Measurements from ENCODE around the gene COQ4.

The COQ4 gene

DNA sequence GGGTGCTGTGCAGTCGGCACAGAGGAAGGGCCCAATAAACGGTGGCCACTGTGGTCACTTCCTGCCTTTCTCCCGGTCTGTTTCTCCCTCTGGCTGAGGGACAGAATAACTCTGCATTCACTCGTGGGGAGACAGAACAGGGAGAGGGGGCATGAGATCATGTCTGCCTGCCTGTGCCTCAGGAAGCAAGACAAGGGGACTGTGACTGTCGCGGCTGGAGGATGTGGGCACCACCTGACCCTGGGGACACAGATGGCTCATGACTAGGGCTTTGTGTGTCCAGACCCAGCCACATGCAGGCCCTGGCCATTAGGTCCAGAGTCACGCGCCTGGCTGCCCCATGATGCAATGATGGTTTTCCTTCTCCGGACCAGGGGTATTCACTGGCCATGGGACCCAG, 6.2 kb upstream of the COQ4 start:
- Histone ChIP-seq H4K20me1 (ENCODE audit: insufficient read depth, low read length) (no peaks in the 10 kb centered on the region), H3K4me1 (ENCODE audit: insufficient read depth, low read length) (peaks cover 6% of the 10 kb centered on the region), H2AFZ (ENCODE audit: low read depth, low read length) (no peak overlapping the region), H3K27me3 (ENCODE audit: insufficient read depth, low read length, poor library complexity) (no peaks in the 10 kb centered on the region), H3K27ac (ENCODE audit: low read length) (no peak overlapping the region), H3K4me2 (ENCODE audit: insufficient read depth, low read length) (no peak overlapping the region), H3K9me3 (ENCODE audit: insufficient read depth, low read length, severe bottlenecking) (no peaks in the 10 kb centered on the region), H3K79me2 (ENCODE audit: insufficient read depth, low read length) (peaks cover 6% of the 10 kb centered on the region), H3K9ac (ENCODE audit: low read depth, low read length) (no peak overlapping the region), H3K4me3 (ENCODE audit: low read depth in 1 of 2, low read length in 2 of 2) (no peak overlapping the region), H3K36me3 (ENCODE audit: insufficient read depth, low read length) (peaks cover 39% of the 10 kb centered on the region)
- ATAC-seq (ENCODE audit: insufficient read depth, low read depth) (no peak), DNase-seq (no peak)
- TF ChIP-seq, protein P1, sequence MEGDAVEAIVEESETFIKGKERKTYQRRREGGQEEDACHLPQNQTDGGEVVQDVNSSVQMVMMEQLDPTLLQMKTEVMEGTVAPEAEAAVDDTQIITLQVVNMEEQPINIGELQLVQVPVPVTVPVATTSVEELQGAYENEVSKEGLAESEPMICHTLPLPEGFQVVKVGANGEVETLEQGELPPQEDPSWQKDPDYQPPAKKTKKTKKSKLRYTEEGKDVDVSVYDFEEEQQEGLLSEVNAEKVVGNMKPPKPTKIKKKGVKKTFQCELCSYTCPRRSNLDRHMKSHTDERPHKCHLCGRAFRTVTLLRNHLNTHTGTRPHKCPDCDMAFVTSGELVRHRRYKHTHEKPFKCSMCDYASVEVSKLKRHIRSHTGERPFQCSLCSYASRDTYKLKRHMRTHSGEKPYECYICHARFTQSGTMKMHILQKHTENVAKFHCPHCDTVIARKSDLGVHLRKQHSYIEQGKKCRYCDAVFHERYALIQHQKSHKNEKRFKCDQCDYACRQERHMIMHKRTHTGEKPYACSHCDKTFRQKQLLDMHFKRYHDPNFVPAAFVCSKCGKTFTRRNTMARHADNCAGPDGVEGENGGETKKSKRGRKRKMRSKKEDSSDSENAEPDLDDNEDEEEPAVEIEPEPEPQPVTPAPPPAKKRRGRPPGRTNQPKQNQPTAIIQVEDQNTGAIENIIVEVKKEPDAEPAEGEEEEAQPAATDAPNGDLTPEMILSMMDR (IDR thresholded peaks at IDR 0.05; ENCODE audit: borderline replicate concordance, extremely low read depth, low read length, poor library complexity, severe bottlenecking) = no peak
- no peak for TF ChIP-seq EZH2 (IDR thresholded peaks at IDR 0.05; ENCODE audit: borderline replicate concordance, low read depth, low read length, severe bottlenecking)

DNA sequence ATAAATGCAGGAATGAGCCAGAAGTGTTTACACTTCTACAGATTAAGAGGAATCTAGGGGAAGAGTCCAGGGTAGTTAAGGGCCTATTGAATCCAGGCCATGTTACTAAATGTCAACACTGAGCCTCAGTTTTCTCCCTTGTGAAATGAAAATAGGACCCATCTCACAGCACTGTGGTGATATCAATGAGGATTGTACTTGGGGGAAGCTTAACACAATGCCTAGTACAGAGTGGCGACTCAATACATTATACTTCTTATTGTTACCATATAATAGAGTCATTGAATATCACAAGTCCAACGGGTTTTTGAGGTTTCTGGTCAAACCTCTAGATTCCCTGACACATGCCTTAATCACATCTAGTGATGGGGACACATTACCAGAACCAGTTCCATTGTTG, 5.0 kb upstream of the COQ4 start:
- Histone ChIP-seq H2AFZ (ENCODE audit: low read depth, low read length) (no peak overlapping the region), H4K20me1 (ENCODE audit: insufficient read depth, low read length) (no peaks in the 10 kb centered on the region), H3K36me3 (ENCODE audit: insufficient read depth, low read length) (peaks cover 37% of the 10 kb centered on the region), H3K9me3 (ENCODE audit: insufficient read depth, low read length, severe bottlenecking) (no peaks in the 10 kb centered on the region), H3K79me2 (ENCODE audit: insufficient read depth, low read length) (peaks cover 14% of the 10 kb centered on the region), H3K9ac (ENCODE audit: low read depth, low read length) (no peak overlapping the region), H3K4me2 (ENCODE audit: insufficient read depth, low read length) (no peak overlapping the region), H3K4me1 (ENCODE audit: insufficient read depth, low read length) (peaks cover 11% of the 10 kb centered on the region), H3K4me3 (ENCODE audit: low read depth in 1 of 2, low read length in 2 of 2) (no peak overlapping the region), H3K27ac (ENCODE audit: low read length) (no peak overlapping the region), H3K27me3 (ENCODE audit: insufficient read depth, low read length, poor library complexity) (no peaks in the 10 kb centered on the region)
- ATAC-seq (ENCODE audit: insufficient read depth, low read depth) (no peak), DNase-seq (no peak)
- no peak for TF ChIP-seq EZH2 (IDR thresholded peaks at IDR 0.05; ENCODE audit: borderline replicate concordance, low read depth, low read length, severe bottlenecking)
- TF ChIP-seq, protein P1 (IDR thresholded peaks at IDR 0.05; ENCODE audit: borderline replicate concordance, extremely low read depth, low read length, poor library complexity, severe bottlenecking) = no peak

DNA sequence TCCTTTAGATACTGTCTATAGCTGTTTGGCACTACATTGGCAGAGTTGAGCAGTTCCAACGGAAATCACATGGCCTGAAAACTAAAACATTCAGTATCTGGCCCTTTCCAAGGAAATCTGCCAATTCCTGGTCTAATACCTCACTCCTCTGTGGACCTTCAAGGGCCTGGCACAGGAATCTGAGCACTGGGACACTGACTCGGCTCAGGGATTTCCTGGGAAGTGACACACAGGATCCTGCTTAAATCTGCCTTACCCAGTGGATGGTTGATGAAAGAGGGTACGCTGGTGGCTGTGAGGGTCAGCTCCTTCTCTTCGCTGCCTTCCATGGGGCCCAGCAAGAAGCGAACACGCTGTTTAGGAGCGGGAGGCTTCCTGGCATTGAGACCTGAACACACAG, 1.3 kb upstream of the COQ4 start:
- H3K9me3 ChIP-seq (ENCODE audit: insufficient read depth, low read length, severe bottlenecking) = no peaks in the 10 kb centered on the region
- peaks cover 43% of the 10 kb centered on the region for H3K79me2 ChIP-seq (ENCODE audit: insufficient read depth, low read length)
- H2AFZ ChIP-seq (ENCODE audit: low read depth, low read length) = no peak overlapping the region; the same call in 1 of the 2 replicates
- H3K27me3 ChIP-seq (ENCODE audit: insufficient read depth, low read length, poor library complexity) = no peaks in the 10 kb centered on the region
- H3K36me3 ChIP-seq (ENCODE audit: insufficient read depth, low read length) = peaks cover 30% of the 10 kb centered on the region
- H3K9ac ChIP-seq (ENCODE audit: low read depth, low read length) = peak overlapping the region; percentile 57
- peak overlapping the region; percentile 74 to 80; a peak in 3 of 4 replicates for H3K4me3 ChIP-seq (ENCODE audit: low read depth in 1 of 2, low read length in 2 of 2)
- H3K4me1 ChIP-seq (ENCODE audit: insufficient read depth, low read length) = peaks cover 26% of the 10 kb centered on the region
- peak overlapping the region; percentile 68 for H3K4me2 ChIP-seq (ENCODE audit: insufficient read depth, low read length)
- no peaks in the 10 kb centered on the region; the same call in 1 of the 2 replicates for H4K20me1 ChIP-seq (ENCODE audit: insufficient read depth, low read length)
- no peak for DNase-seq
- H3K27ac ChIP-seq (ENCODE audit: low read length) = no peak overlapping the region
- no peak for ATAC-seq (ENCODE audit: insufficient read depth, low read depth)
- TF ChIP-seq, protein P1 (IDR thresholded peaks at IDR 0.05; ENCODE audit: borderline replicate concordance, extremely low read depth, low read length, poor library complexity, severe bottlenecking) = no peak
- no peak for TF ChIP-seq EZH2 (IDR thresholded peaks at IDR 0.05; ENCODE audit: borderline replicate concordance, low read depth, low read length, severe bottlenecking)
